Skin of body (tissue), 2 donors: Measurements from ENCODE around the gene EVI5L. TPM values are rescaled to one million over a fixed set of nuclear protein-coding genes. Genes with fewer than 3 reads are reported as not detected.

ENCODE experiments used
- DNase-seq: peaks from one replicate; lab custom pipeline; 2025; lab: John Stamatoyannopoulos, UW
- total RNA-seq: library from RNA; depleted of rRNA; stranded (reverse); fragments of >200 nt; gene quantifications from one replicate; pipeline ENCODE4 v1.2.3, GENCODE V29; 2014

Gene EVI5L
- total RNA-seq, 1 donor from 2014 or later, result 8.0 TPM

- no peak for DNase-seq
These were observed 30.1 kb downstream of the EVI5L start for GRCh38 chr19:7859831-7860713.

GRCh38 chr19:7860714-7861618 is 30.9 kb downstream of the EVI5L start:
- DNase-seq, result no peak

- DNase-seq, result no peak
These were observed 31.8 kb downstream of the EVI5L start for GRCh38 chr19:7861619-7862412.

GRCh38 chr19:7862413-7862951 is 32.5 kb downstream of the EVI5L start:
- no peak for DNase-seq

- DNase-seq, result no peak
These were observed 33.3 kb downstream of the EVI5L start for GRCh38 chr19:7863157-7863970.

- DNase-seq, result no peak
These were observed 34.1 kb downstream of the EVI5L start for GRCh38 chr19:7863971-7864689.

- DNase-seq, result no peak
These were observed 34.7 kb downstream of the EVI5L start for GRCh38 chr19:7864690-7865074.

- no peak for DNase-seq
These were observed 35.4 kb downstream of the EVI5L start for GRCh38 chr19:7865262-7865911.

GRCh38 chr19:7866399-7867091 is 36.5 kb downstream of the EVI5L start:
- DNase-seq, result no peak

- DNase-seq, result no peak
These were observed 37.2 kb downstream of the EVI5L start for GRCh38 chr19:7867092-7867844.

GRCh38 chr19:7868326-7868670 is 38.3 kb downstream of the EVI5L start:
- no peak for DNase-seq

GRCh38 chr19:7868671-7869452 is 38.8 kb downstream of the EVI5L start:
- DNase-seq, result no peak

GRCh38 chr19:7869453-7869909 is 39.5 kb downstream of the EVI5L start:
- DNase-seq, result no peak

GRCh38 chr19:7869910-7870511 is 40.0 kb downstream of the EVI5L start:
- no peak for DNase-seq

GRCh38 chr19:7870571-7871436 is 40.8 kb downstream of the EVI5L start:
- DNase-seq, result no peak
